HFF-Myc (cell line): Measurements from ENCODE around the gene SIRPB1.
"Not testable (repeated sequence)": the region's sequence is repeated elsewhere in the genome, so short reads cannot be mapped to it uniquely, and the experiment has no call there.

Experiments used
- DNase-seq: peaks from one replicate; pipeline ENCODE4 v3.0.0-alpha.2; 2011; ENCODE audit warnings: low read depth; ENCODE audit errors: extremely low read depth
- H3K4me3 ChIP-seq: replicated peaks from 2 replicates; pipeline ENCODE4 v1.5.1; 2011; ENCODE audit warnings: low read depth, mild to moderate bottlenecking, control low read depth, low read length
- CTCF ChIP-seq: IDR thresholded peaks from 2 replicates; pipeline ENCODE4 v1.5.1; 2012; ENCODE audit warnings: mild to moderate bottlenecking, low read depth, low read length, control low read depth; ENCODE audit errors: missing control alignments

SIRPB1 gene

GRCh38 chr20:1576641-1577040 lies 43.2 kb downstream of the SIRPB1 start:
- no peak overlapping the region for H3K4me3 ChIP-seq
- DNase-seq, result no peak
- no peak for TF ChIP-seq CTCF

GRCh38 chr20:1576003-1576402 lies 43.8 kb downstream of the SIRPB1 start:
- not testable (repeated sequence) for H3K4me3 ChIP-seq, DNase-seq

GRCh38 chr20:1571583-1571982 lies 48.2 kb downstream of the SIRPB1 start:
- DNase-seq, H3K4me3 ChIP-seq: not testable (repeated sequence)
